ENCODE data around the gene PHKG2.

PHKG2 gene

GRCh38 chr16:30728321-30728720 lies 19.9 kb upstream of the PHKG2 start:
- DNase-seq (ENCODE audit: low read depth), result no peak

- DNase-seq (ENCODE audit: low read depth), result no peak
These were observed 19.1 kb upstream of the PHKG2 start for GRCh38 chr16:30728899-30729672.

GRCh38 chr16:30731411-30731810 lies 16.8 kb upstream of the PHKG2 start:
- no peak for DNase-seq (ENCODE audit: low read depth)

GRCh38 chr16:30736995-30737793 lies 11.0 kb upstream of the PHKG2 start:
- no peak for DNase-seq (ENCODE audit: low read depth)

- no peak for DNase-seq (ENCODE audit: low read depth)
These were observed 10.2 kb upstream of the PHKG2 start for GRCh38 chr16:30737794-30738648.

GRCh38 chr16:30738984-30739951 lies 9.0 kb upstream of the PHKG2 start:
- DNase-seq (ENCODE audit: low read depth), result no peak

- DNase-seq (ENCODE audit: low read depth), result peak; percentile 89
These were observed 7.6 kb upstream of the PHKG2 start for GRCh38 chr16:30740364-30741251.

- peak; percentile 33 for DNase-seq (ENCODE audit: low read depth)
These were observed 6.7 kb upstream of the PHKG2 start for GRCh38 chr16:30741461-30741914.

GRCh38 chr16:30743716-30744115 lies 4.5 kb upstream of the PHKG2 start:
- no peak for DNase-seq (ENCODE audit: low read depth)

- DNase-seq (ENCODE audit: low read depth), result no peak
These were observed 4.0 kb upstream of the PHKG2 start for GRCh38 chr16:30744183-30744582.

- DNase-seq (ENCODE audit: low read depth), result no peak
These were observed 3.1 kb upstream of the PHKG2 start for GRCh38 chr16:30745082-30745481.

GRCh38 chr16:30746638-30747175 lies 1.5 kb upstream of the PHKG2 start:
- no peak for DNase-seq (ENCODE audit: low read depth)

GRCh38 chr16:30747331-30747730 lies 894 bp upstream of the PHKG2 start:
- no peak for DNase-seq (ENCODE audit: low read depth)

- DNase-seq (ENCODE audit: low read depth), result no peak
These were observed 615 bp downstream of the PHKG2 start for GRCh38 chr16:30748634-30749445.

GRCh38 chr16:30750201-30750600 lies 2.0 kb downstream of the PHKG2 start:
- no peak for DNase-seq (ENCODE audit: low read depth)

- DNase-seq (ENCODE audit: low read depth), result no peak
These were observed 2.7 kb downstream of the PHKG2 start for GRCh38 chr16:30750876-30751465.

GRCh38 chr16:30753596-30753995 lies 5.4 kb downstream of the PHKG2 start:
- no peak for DNase-seq (ENCODE audit: low read depth)

GRCh38 chr16:30755955-30756780 lies 7.9 kb downstream of the PHKG2 start:
- no peak for DNase-seq (ENCODE audit: low read depth)

Measured in stromal cell of bone marrow (primary cell).